Measurements from ENCODE around the gene TCIRG1.

DNA sequence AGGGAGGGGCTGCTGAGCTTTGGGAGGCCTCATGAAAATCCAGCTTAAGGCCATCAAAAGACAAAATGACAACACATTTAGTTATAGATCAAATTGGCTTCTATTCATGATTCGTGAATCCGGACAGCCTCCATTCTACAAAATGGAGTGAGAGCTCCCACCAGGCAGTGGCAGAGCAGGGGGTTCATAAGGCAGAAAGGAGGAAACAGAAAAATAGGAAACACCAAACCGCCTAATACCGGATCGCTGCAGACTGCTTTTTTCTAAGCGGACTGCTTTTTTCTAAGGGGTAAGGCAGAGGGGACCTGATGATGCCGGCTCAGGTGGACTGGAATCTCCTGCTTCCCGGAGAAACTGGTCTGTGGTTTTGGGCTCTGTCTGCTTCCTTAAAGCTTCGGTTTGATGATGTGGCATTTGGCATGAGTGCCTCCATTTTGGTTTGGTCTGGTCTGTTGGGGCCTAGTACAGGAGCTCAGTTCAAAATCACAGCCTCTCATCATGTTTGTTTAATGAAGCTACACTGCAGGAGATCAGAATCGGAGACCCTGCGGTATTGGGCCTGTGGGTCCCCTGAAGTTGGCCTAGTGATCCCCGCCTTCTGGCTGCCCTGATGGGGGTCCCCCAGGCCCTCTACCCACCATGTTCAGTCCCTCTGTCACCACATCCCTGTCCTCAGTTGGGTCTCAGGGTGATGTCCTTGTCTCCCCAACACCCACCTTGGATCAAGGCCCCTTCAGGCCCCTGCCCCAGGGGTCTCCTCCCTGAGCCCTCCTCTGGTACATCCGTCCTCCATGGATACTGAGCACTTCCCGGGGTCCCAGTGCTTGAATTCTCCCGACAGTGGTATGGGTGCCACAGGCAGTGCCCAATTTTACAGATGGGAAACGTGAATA lies 27.5 kb upstream of the TCIRG1 start:
- TF ChIP-seq, protein P1, sequence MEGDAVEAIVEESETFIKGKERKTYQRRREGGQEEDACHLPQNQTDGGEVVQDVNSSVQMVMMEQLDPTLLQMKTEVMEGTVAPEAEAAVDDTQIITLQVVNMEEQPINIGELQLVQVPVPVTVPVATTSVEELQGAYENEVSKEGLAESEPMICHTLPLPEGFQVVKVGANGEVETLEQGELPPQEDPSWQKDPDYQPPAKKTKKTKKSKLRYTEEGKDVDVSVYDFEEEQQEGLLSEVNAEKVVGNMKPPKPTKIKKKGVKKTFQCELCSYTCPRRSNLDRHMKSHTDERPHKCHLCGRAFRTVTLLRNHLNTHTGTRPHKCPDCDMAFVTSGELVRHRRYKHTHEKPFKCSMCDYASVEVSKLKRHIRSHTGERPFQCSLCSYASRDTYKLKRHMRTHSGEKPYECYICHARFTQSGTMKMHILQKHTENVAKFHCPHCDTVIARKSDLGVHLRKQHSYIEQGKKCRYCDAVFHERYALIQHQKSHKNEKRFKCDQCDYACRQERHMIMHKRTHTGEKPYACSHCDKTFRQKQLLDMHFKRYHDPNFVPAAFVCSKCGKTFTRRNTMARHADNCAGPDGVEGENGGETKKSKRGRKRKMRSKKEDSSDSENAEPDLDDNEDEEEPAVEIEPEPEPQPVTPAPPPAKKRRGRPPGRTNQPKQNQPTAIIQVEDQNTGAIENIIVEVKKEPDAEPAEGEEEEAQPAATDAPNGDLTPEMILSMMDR (conservative IDR thresholded peaks at IDR 0.05; ENCODE audit: low read depth, low read length), result no peak
- TF ChIP-seq EZH2 (IDR thresholded peaks at IDR 0.05; ENCODE audit: low read length, unreplicated experiment) (no peak), EZH2phosphoT487 (IDR thresholded peaks at IDR 0.05; ENCODE audit: borderline replicate concordance, low read length) (no peak)

All from PC-3 (cell line).